ENCODE results near the gene VGLL4.

- TF ChIP-seq CTCF (conservative IDR thresholded peaks at IDR 0.05 in 1 of 2, IDR thresholded peaks at IDR 0.05 in 1 of 2; ENCODE audit: extremely low read depth in 1 of 2, insufficient read depth in 1 of 2, low read depth in 1 of 2, low read length in 2 of 2), result no peak
- TF ChIP-seq EZH2 (IDR thresholded peaks at IDR 0.05; ENCODE audit: borderline replicate concordance, low read length), result no peak
Measured at GRCh38 chr3:11576453-11576852, 67.3 kb downstream of the VGLL4 start.

All from mammary epithelial cell (primary cell).